B cell (primary cell): ENCODE results near the gene KCNT1. TPM values are rescaled to one million over a fixed set of nuclear protein-coding genes. Genes with fewer than 3 reads are reported as not detected.

Experiments used
- ATAC-seq: fragments of 200-7000 bp; cut with Tn5 transposase; one replicate; pipeline ENCODE4 v1.10.0; 2021; ENCODE audit warnings: low read depth, mild to moderate bottlenecking, moderate number of reproducible peaks, moderate library complexity
- CTCF ChIA-PET: fragments of 350-600 bp; sonication (Branson Sonifier 250); formaldehyde crosslinking; loops from one replicate; lab custom pipeline; 2021; ENCODE audit warnings: antibody characterized with exemption, inconsistent platforms; lab: Charles Lee
- POLR2A ChIA-PET: fragments of 350-600 bp; sonication (Branson Sonifier 250); formaldehyde crosslinking; loops from one replicate; lab custom pipeline; 2021; ENCODE audit warnings: antibody characterized with exemption; lab: Charles Lee
- DNase-seq: peaks from one replicate; pipeline ENCODE4 v3.0.0; 2013
- H2AFZ ChIP-seq: 2 replicates; pipeline ENCODE4 v1.6.1; 2012; ENCODE audit warnings: mild to moderate bottlenecking, low read depth, low read length; ENCODE audit not compliant: insufficient read depth, poor library complexity, severe bottlenecking
- H3K27ac ChIP-seq, 2 donors: 1 replicate in 1 of 2; 2 replicates in 1 of 2; pipeline ENCODE4 v1.5.1; 2012 to 2013; ENCODE audit warnings: low read length in 2 of 2, mild to moderate bottlenecking in 2 of 2, moderate library complexity in 1 of 2
- H3K27me3 ChIP-seq, 4 experiments: fragments of 200-600 bp in 1 of 4; sonication (generic) in 1 of 4; replicated peaks in 1 of 4; 1 replicate in 2 of 4; 2 replicates in 2 of 4; pipeline versions ENCODE4 v1.6.1 to v1.7.0; 2013 to 2016; ENCODE audit warnings: low read length in 3 of 4, mild to moderate bottlenecking in 2 of 4, mixed read lengths in 1 of 4, moderate library complexity in 1 of 4; ENCODE audit not compliant: insufficient read depth in 4 of 4, control insufficient read depth in 3 of 4; ENCODE audit errors: control extremely low read depth in 1 of 4
- H3K36me3 ChIP-seq, 2 experiments: replicated peaks in 1 of 2; 1 replicate in 1 of 2; 2 replicates in 1 of 2; pipeline versions ENCODE4 v1.6.1 to v1.7.1; 2013; ENCODE audit warnings: low read length in 1 of 2; ENCODE audit not compliant: insufficient read depth in 2 of 2, control insufficient read depth in 1 of 2; ENCODE audit errors: control extremely low read depth in 1 of 2, extremely low read depth in 1 of 2
- H3K4me1 ChIP-seq, 2 donors: fragments of 200-600 bp in 1 of 2; sonication (generic) in 1 of 2; 1 replicate in 1 of 2; 2 replicates in 1 of 2; pipeline versions ENCODE4 v1.5.1 to v1.6.1; 2013 to 2017; ENCODE audit warnings: low read length in 2 of 2; ENCODE audit not compliant: control insufficient read depth in 2 of 2, insufficient read depth in 2 of 2
- H3K4me2 ChIP-seq: replicated peaks from 2 replicates; pipeline ENCODE3; 2012; ENCODE audit warnings: mild to moderate bottlenecking, low read depth, low read length; ENCODE audit not compliant: poor library complexity, severe bottlenecking
- H3K4me3 ChIP-seq, 5 experiments: fragments of 200-600 bp in 1 of 5; sonication (generic) in 1 of 5; 1 replicate in 3 of 5; 2 replicates in 2 of 5; pipeline versions ENCODE4 v1.5.1 to v1.7.0; 2011 to 2016; ENCODE audit warnings: low read length in 4 of 5, mild to moderate bottlenecking in 4 of 5, low read depth in 2 of 5, control low read depth in 1 of 5, moderate library complexity in 1 of 5; ENCODE audit not compliant: insufficient read depth in 1 of 5; ENCODE audit errors: control extremely low read depth in 1 of 5, extremely low read depth in 1 of 5
- H3K79me2 ChIP-seq: fragments of 200-600 bp; sonication (generic); one replicate; pipeline ENCODE4 v1.6.0; 2016; ENCODE audit warnings: low read length; ENCODE audit not compliant: control insufficient read depth, insufficient read depth
- H3K9ac ChIP-seq: fragments of 200-600 bp; sonication (generic); 2 replicates; pipeline ENCODE4 v1.6.1; 2017; ENCODE audit warnings: mild to moderate bottlenecking, low read length, moderate library complexity
- H3K9me3 ChIP-seq, 3 donors: one replicate each; pipeline versions ENCODE4 v1.6.1 to v1.7.1; 2013; ENCODE audit warnings: low read length in 2 of 3; ENCODE audit not compliant: control insufficient read depth in 2 of 3, insufficient read depth in 1 of 3; ENCODE audit errors: control extremely low read depth in 1 of 3
- H4K20me1 ChIP-seq: 2 replicates; pipeline ENCODE4 v1.6.0; 2012; ENCODE audit warnings: mild to moderate bottlenecking, low read length; ENCODE audit not compliant: insufficient read depth, control insufficient read depth, poor library complexity, severe bottlenecking
- H3K27ac Mint-ChIP-seq: one replicate; pipeline ENCODE4 v1.8.0; 2021; ENCODE audit warnings: mixed read lengths
- H3K27me3 Mint-ChIP-seq: one replicate; pipeline ENCODE4 v1.8.0; 2021; ENCODE audit warnings: mixed read lengths
- H3K4me1 Mint-ChIP-seq: one replicate; pipeline ENCODE4 v1.8.0; 2021; ENCODE audit warnings: mixed read lengths
- H3K4me3 Mint-ChIP-seq: one replicate; pipeline ENCODE4 v1.8.0; 2021; ENCODE audit warnings: mixed read lengths
- H3K9me3 Mint-ChIP-seq: one replicate; pipeline ENCODE4 v1.8.0; 2022; ENCODE audit warnings: mixed read lengths; ENCODE audit not compliant: insufficient read depth
- EZH2 ChIP-seq: IDR thresholded peaks from 2 replicates; pipeline ENCODE4 v1.6.1; 2012; ENCODE audit warnings: borderline replicate concordance, low read depth, mild to moderate bottlenecking, moderate library complexity, low read length; ENCODE audit not compliant: insufficient read depth, poor library complexity, severe bottlenecking
- WGBS: methylation state at CpG from one replicate; pipeline ENCODE4 v1.1.5; 2013; ENCODE audit warnings: missing lambda C conversion rate; ENCODE audit not compliant: insufficient coverage; 5-methylcytosine and 5-hydroxymethylcytosine counted together
- intact Hi-C: fragments of 100-400 bp; cut with micrococcal nuclease; formaldehyde crosslinking; loops from one replicate; pipeline ENCODE4 v1.10.0; 2022
- polyA plus RNA-seq: library from polyadenylated mRNA; depleted of rRNA; stranded (reverse); fragments of >200 nt; gene quantifications from 2 replicates; pipeline ENCODE4 v1.2.3, GENCODE V29; 2012
- total RNA-seq, 2 donors: library from RNA; stranded (reverse); fragments of 120-200 nt in 1 of 2; gene quantifications; 1 replicate in 1 of 2; 2 replicates in 1 of 2; pipeline versions ENCODE4 v1.2.3 to v1.2.4, GENCODE V29; 2013 to 2022
- TF ChIP-seq, protein P1 (sequence below): fragments of 200-600 bp; IDR thresholded peaks from one replicate; pipeline ENCODE4 v1.8.0; 2022; ENCODE audit warnings: antibody characterized with exemption, mild to moderate bottlenecking

Gene KCNT1
- total and polyA plus RNA-seq, 2 donors (not counting 1 experiment from before 2014, with no cell fraction given), result not detected

DNA sequence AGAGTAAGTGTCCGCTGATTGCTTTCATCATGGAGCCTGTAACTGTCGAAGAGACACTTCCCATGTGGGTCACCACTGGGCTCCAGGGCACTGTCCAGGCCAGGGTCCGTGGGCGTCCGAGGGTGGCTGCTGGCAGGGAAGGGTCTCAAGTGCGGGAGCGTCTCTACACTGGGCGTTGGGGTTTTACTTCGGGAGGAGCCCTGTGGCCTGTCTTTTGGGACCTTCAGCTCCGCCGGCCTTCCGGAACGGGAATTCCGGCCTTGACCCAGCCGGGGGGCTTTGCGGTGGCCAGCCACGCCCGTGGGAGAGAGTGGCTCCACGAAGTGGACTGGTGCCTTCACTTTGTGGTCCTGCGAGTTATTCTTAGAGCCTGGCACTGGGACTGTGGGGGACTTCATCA, 119.1 kb downstream of the KCNT1 start:
- ChIA-PET POLR2A (no interaction called here), CTCF (no interaction called here)
- Histone ChIP-seq H3K4me1 (no peaks in the 10 kb centered on the region), H3K79me2 (no peaks in the 10 kb centered on the region), H3K4me3 (no peak overlapping the region), H3K9ac (no peak overlapping the region), H3K9me3 (no peaks in the 10 kb centered on the region), H4K20me1 (no peaks in the 10 kb centered on the region), H3K36me3 (peaks cover 0 to 79% of the 10 kb centered on the region in 2 experiments), H3K27ac (no peak overlapping the region), H2AFZ (no peak overlapping the region), H3K4me2 (no peak overlapping the region), H3K27me3 (no peaks in the 10 kb centered on the region)
- H3K9me3 Mint-ChIP-seq, result no peaks in the 10 kb centered on the region
- ATAC-seq (no peak), DNase-seq (no peak)
- 99% methylated on average over 20 of the region's 20 CpGs for WGBS
- no peak overlapping the region for H3K4me3 Mint-ChIP-seq
- no peak overlapping the region for H3K27ac Mint-ChIP-seq
- H3K4me1 Mint-ChIP-seq, result no peaks in the 10 kb centered on the region
- no peak for TF ChIP-seq EZH2
- TF ChIP-seq, protein P1, sequence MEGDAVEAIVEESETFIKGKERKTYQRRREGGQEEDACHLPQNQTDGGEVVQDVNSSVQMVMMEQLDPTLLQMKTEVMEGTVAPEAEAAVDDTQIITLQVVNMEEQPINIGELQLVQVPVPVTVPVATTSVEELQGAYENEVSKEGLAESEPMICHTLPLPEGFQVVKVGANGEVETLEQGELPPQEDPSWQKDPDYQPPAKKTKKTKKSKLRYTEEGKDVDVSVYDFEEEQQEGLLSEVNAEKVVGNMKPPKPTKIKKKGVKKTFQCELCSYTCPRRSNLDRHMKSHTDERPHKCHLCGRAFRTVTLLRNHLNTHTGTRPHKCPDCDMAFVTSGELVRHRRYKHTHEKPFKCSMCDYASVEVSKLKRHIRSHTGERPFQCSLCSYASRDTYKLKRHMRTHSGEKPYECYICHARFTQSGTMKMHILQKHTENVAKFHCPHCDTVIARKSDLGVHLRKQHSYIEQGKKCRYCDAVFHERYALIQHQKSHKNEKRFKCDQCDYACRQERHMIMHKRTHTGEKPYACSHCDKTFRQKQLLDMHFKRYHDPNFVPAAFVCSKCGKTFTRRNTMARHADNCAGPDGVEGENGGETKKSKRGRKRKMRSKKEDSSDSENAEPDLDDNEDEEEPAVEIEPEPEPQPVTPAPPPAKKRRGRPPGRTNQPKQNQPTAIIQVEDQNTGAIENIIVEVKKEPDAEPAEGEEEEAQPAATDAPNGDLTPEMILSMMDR, result no peak
- no peaks in the 10 kb centered on the region for H3K27me3 Mint-ChIP-seq
- intact Hi-C loops, result no loop called here

DNA sequence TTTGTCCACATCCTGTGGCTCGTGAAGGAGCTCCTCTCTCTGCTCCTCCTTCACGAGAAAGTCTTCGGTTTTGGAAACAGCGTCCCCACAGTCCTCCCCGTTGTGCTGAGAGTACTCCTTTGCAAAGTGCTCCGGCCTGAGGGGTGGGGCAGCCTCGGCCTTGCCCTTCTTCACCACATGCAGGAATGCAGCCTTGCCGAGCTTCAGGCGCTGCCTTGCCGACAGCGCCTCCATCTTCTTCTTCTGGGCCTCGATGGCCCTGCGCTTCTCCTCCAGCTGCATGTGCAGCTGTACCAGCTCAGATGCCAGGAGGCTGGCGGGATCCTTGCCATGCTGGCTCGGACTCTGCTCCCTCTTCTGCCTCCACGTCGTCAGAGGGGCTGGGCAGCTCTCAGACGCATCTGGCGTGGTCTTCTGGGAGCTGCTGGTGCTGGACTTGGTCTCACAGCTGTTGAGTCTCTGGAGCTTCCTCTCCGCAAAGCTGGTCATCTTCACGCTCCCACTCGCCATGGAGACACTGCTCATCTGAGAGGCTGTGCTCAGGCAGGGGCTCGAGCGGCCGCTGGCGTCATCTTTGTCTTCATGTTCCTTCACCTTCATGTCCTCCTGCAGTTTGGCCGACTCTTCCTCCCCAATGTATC, 119.9 kb downstream of the KCNT1 start:
- H3K27me3 ChIP-seq, result no peaks in the 10 kb centered on the region
- Mint-ChIP-seq H3K4me3 (no peak overlapping the region), H3K9me3 (no peaks in the 10 kb centered on the region), H3K4me1 (no peaks in the 10 kb centered on the region), H3K27me3 (no peaks in the 10 kb centered on the region), H3K27ac (no peak overlapping the region)
- no peak overlapping the region for H3K27ac ChIP-seq
- no peaks in the 10 kb centered on the region for H4K20me1 ChIP-seq
- H3K36me3 ChIP-seq, result peaks cover 0 to 78% of the 10 kb centered on the region in 2 experiments
- H3K9ac ChIP-seq, result no peak overlapping the region
- H3K79me2 ChIP-seq, result no peaks in the 10 kb centered on the region
- TF ChIP-seq EZH2, result no peak
- TF ChIP-seq, protein P1, result no peak
- no peaks in the 10 kb centered on the region for H3K9me3 ChIP-seq
- ChIA-PET POLR2A (no interaction called here), CTCF (no interaction called here)
- 99% methylated on average over 27 of the region's 27 CpGs for WGBS
- ATAC-seq (no peak), DNase-seq (no peak)
- intact Hi-C loops, result no loop called here
- H3K4me3 ChIP-seq, result no peak overlapping the region
- no peak overlapping the region for H2AFZ ChIP-seq
- no peaks in the 10 kb centered on the region for H3K4me1 ChIP-seq
- no peak overlapping the region for H3K4me2 ChIP-seq
